ENCODE data around the gene PIAS4. TPM values are rescaled to one million over a fixed set of nuclear protein-coding genes. Genes with fewer than 3 reads are reported as not detected.

The PIAS4 gene
- total and polyA plus RNA-seq, 9 of the 15 experiments (the other 6 are each of a cell fraction or from before 2014, with no cell fraction given), result 0.27 to 34.9 (median 14.4) TPM

GRCh38 chr19:4066682-4067395 lies 59.3 kb downstream of the PIAS4 start, which contains the start of gene ZBTB7A (continued):
- no peak for TF ChIP-seq E2F8 (IDR thresholded peaks at IDR 0.05; ENCODE audit: low read depth, partially characterized antibody)
- TF ChIP-seq FOXJ2 (tag; IDR thresholded peaks at IDR 0.05), result 0 out of 2 replicates have a peak, but pooled peaks have one; percentile 53
- no peak for TF ChIP-seq FOXP1 (CRISPR knock-in tag; IDR thresholded peaks at IDR 0.05)
- TF ChIP-seq RBM17 (IDR thresholded peaks at IDR 0.05; ENCODE audit: borderline replicate concordance, low read depth, low read length), result no peak
- TF ChIP-seq ETS1 (conservative IDR thresholded peaks at IDR 0.05; ENCODE audit: control insufficient read depth, low read depth, low read length), result peak; percentile 56; the same call in 1 of the 2 replicates
- TF ChIP-seq HNRNPL (IDR thresholded peaks at IDR 0.05; ENCODE audit: low read depth, low read length), result peak; percentile 85
- TF ChIP-seq XRCC4 (IDR thresholded peaks at IDR 0.05; ENCODE audit: extremely low read depth, insufficient read depth, insufficient read length), result no peak
- peak in 1 of 3 experiments; percentile 41 for TF ChIP-seq YY1 (IDR thresholded peaks at IDR 0.05; ENCODE audit: borderline replicate concordance in 1 of 3, control insufficient read depth in 1 of 3, extremely low read depth in 1 of 3, insufficient read depth in 3 of 3, insufficient read length in 1 of 3, insufficient replicate concordance in 2 of 3, low read depth in 1 of 3, low read length in 2 of 3)
- TF ChIP-seq RBBP5 (IDR thresholded peaks at IDR 0.05; ENCODE audit: borderline replicate concordance, insufficient read depth, low read length, poor library complexity, severe bottlenecking), result peak; percentile 51
- TF ChIP-seq E2F6 (IDR thresholded peaks at IDR 0.05; ENCODE audit: borderline replicate concordance in 1 of 2, extremely low read depth in 1 of 2, insufficient read depth in 1 of 2, insufficient read length in 1 of 2, low read depth in 1 of 2, low read length in 1 of 2, poor library complexity in 1 of 2, severe bottlenecking in 1 of 2), result peak in 1 of 2 experiments; percentile 36
- TF ChIP-seq ELK1 (CRISPR knock-in tag; IDR thresholded peaks at IDR 0.05), result no peak
- no peak for TF ChIP-seq ZNF217 (CRISPR knock-in tag; IDR thresholded peaks at IDR 0.05)
- no peak for TF ChIP-seq PHF21A (IDR thresholded peaks at IDR 0.05; ENCODE audit: borderline replicate concordance, low read depth)
- TF ChIP-seq ZNF395 (CRISPR knock-in tag; IDR thresholded peaks at IDR 0.05), result peak; percentile 10; the same call in 1 of the 2 replicates
